Measurements from ENCODE around the gene MICAL3.

GRCh38 chr22:17875156-17875555 lies 149.2 kb downstream of the MICAL3 start:
- TF ChIP-seq CTCF (IDR thresholded peaks at IDR 0.05) (no peak), POLR2AphosphoS5 (IDR thresholded peaks at IDR 0.05; ENCODE audit: low read depth, low read length) (no peak), TCF7L2 (IDR thresholded peaks at IDR 0.05; ENCODE audit: low read depth, low read length) (no peak), SIN3A (IDR thresholded peaks at IDR 0.05; ENCODE audit: borderline replicate concordance, insufficient read depth, low read depth, low read length) (no peak)

Measured in Panc1 (cell line).